ENCODE measurements around the gene SHTN1. TPM values are rescaled to one million over a fixed set of nuclear protein-coding genes. Genes with fewer than 3 reads are reported as not detected.

The SHTN1 gene
- total and polyA plus RNA-seq, 2 of the 4 experiments (the other 2 are of a cell fraction), result 0.54 to 2.3 TPM

GRCh38 chr10:116926426-116926825, 78.6 kb downstream of the SHTN1 start:
- Histone ChIP-seq H3K9ac (ENCODE audit: low read depth, low read length) (no peak overlapping the region), H4K91ac (ENCODE audit: insufficient read depth, low read depth, low read length) (no peak overlapping the region), H4K20me1 (ENCODE audit: insufficient read depth, low read length) (no peaks in the 10 kb centered on the region), H3K23ac (ENCODE audit: low read depth, low read length) (no peak overlapping the region), H2AK5ac (ENCODE audit: low read depth, low read length) (no peak overlapping the region), H2BK20ac (ENCODE audit: low read depth, low read length) (no peak overlapping the region), H2AFZ (replicated peaks; ENCODE audit: low read length, poor library complexity) (no peak overlapping the region), H3K4me1 (ENCODE audit: control insufficient read depth, insufficient read depth, low read length) (no peaks in the 10 kb centered on the region), H3K18ac (ENCODE audit: low read depth, low read length) (no peak overlapping the region), H3K36me3 (ENCODE audit: control insufficient read depth, insufficient read depth, low read length) (no peaks in the 10 kb centered on the region), H2BK15ac (ENCODE audit: low read depth, low read length) (no peak overlapping the region), H3K27ac (ENCODE audit: insufficient read depth, low read length) (no peak overlapping the region), H3K4me3 (ENCODE audit: insufficient read depth, low read depth, low read length) (no peak overlapping the region), H4K8ac (ENCODE audit: low read depth in 2 of 2, low read length in 2 of 2) (no peak overlapping the region), H4K5ac (ENCODE audit: low read depth, low read length) (no peak overlapping the region), H3K4me2 (ENCODE audit: low read depth, low read length) (no peak overlapping the region), H3K79me1 (ENCODE audit: low read depth in 1 of 2, low read length in 2 of 2) (no peaks in the 10 kb centered on the region), H3K9me1 (ENCODE audit: insufficient read depth, low read length) (no peaks in the 10 kb centered on the region), H3K4ac (ENCODE audit: low read depth, low read length) (no peak overlapping the region), H2BK120ac (ENCODE audit: low read depth, low read length) (no peak overlapping the region), H3K9me3 (ENCODE audit: control insufficient read depth, insufficient read depth, low read length) (no peaks in the 10 kb centered on the region), H3K56ac (ENCODE audit: extremely low read depth, insufficient read depth, low read length) (no peak overlapping the region), H2AK9ac (replicated peaks; ENCODE audit: low read depth, low read length, poor library complexity) (no peak overlapping the region), H2BK5ac (ENCODE audit: low read depth, low read length, poor library complexity, severe bottlenecking) (no peak overlapping the region), H3K27me3 (ENCODE audit: control insufficient read depth, insufficient read depth, low read length) (no peaks in the 10 kb centered on the region), H3K14ac (replicated peaks; ENCODE audit: low read depth, low read length) (no peak overlapping the region)
- POLR2A ChIA-PET (ENCODE audit: unreplicated experiment), result no interaction called here
- intact Hi-C loops (cut with micrococcal nuclease), result no loop called here
- CTCF ChIA-PET, result no interaction called here
- dilution Hi-C loops (cut with HindIII; ENCODE audit: low sequenced_read_pairs, unreplicated experiment), result no loop called here
- in situ Hi-C loops (cut with MboI; ENCODE audit: low sequenced_read_pairs), result no loop called here
- WGBS, 2 experiments (ENCODE audit: extremely low coverage in 2 of 2, insufficient read length in 1 of 2), result no CpG with 5 or more reads among the region's 3 CpGs
- no peak for ATAC-seq (ENCODE audit: low read depth)
- TF ChIP-seq ELK1 (IDR thresholded peaks at IDR 0.05; ENCODE audit: borderline replicate concordance, low read depth, low read length) (no peak), MAZ (IDR thresholded peaks at IDR 0.05; ENCODE audit: borderline replicate concordance, low read depth, low read length) (no peak), BHLHE40 (IDR thresholded peaks at IDR 0.05; ENCODE audit: low read depth, low read length) (no peak), CTCF (conservative IDR thresholded peaks at IDR 0.05; ENCODE audit: low read depth, low read length) (no peak), POLR2A (IDR thresholded peaks at IDR 0.05; ENCODE audit: low read depth, low read length) (no peak), SMC3 (IDR thresholded peaks at IDR 0.05; ENCODE audit: low read depth, low read length) (no peak), MXI1 (IDR thresholded peaks at IDR 0.05; ENCODE audit: borderline replicate concordance, low read depth, low read length) (no peak)
- no TSS peak for BruUV-seq (replicated peaks)
- DNase-seq, result no peak
